SK-N-SH treated with all-trans-retinoic acid at 6 μM for 48 hours (cell line): ENCODE data around the gene BCORL1.

Experiments
- ATAC-seq: fragments of 200-7000 bp; cut with Tn5 transposase; 3 replicates; pipeline ENCODE4 v1.9.1; 2020; ENCODE audit warnings: mild to moderate bottlenecking, moderate library complexity
- ARNTL ChIP-seq: fragments of 450-650 bp; formaldehyde crosslinking; IDR thresholded peaks from 2 replicates; pipeline ENCODE4 v1.5.0; 2020; ENCODE audit warnings: low read depth, mild to moderate bottlenecking, moderate library complexity, borderline replicate concordance
- BACH2 ChIP-seq: fragments of 250-450 bp; sonication (Bioruptor Pico); IDR thresholded peaks from 2 replicates; pipeline ENCODE4 v1.9.0; 2021; ENCODE audit warnings: mild to moderate bottlenecking, borderline replicate concordance
- CSDC2 ChIP-seq: fragments of 250-450 bp; sonication (Bioruptor Pico); IDR thresholded peaks from 2 replicates; pipeline ENCODE4 v1.5.0; 2020; ENCODE audit warnings: mild to moderate bottlenecking, moderate library complexity
- ESRRG ChIP-seq: fragments of 250-450 bp; sonication (Bioruptor Pico); IDR thresholded peaks from 2 replicates; pipeline ENCODE4 v1.6.1; 2021; ENCODE audit warnings: mild to moderate bottlenecking
- GLIS3 ChIP-seq: fragments of 250-450 bp; sonication (Bioruptor Pico); IDR thresholded peaks from 2 replicates; pipeline ENCODE4 v1.5.0; 2020; ENCODE audit warnings: mild to moderate bottlenecking, moderate library complexity
- ISL1 ChIP-seq: fragments of 250-450 bp; sonication (Bioruptor Pico); IDR thresholded peaks from 2 replicates; pipeline ENCODE4 v2.1.2; 2022; ENCODE audit warnings: mild to moderate bottlenecking, moderate library complexity
- OSR1 ChIP-seq: fragments of 250-450 bp; sonication (Bioruptor Pico); IDR thresholded peaks from 2 replicates; pipeline ENCODE4 v1.8.0; 2022; ENCODE audit warnings: moderate library complexity, mild to moderate bottlenecking, inconsistent platforms
- PPARA ChIP-seq: fragments of 250-450 bp; sonication (Bioruptor Pico); IDR thresholded peaks from 2 replicates; pipeline ENCODE4 v1.5.0; 2020; ENCODE audit warnings: mild to moderate bottlenecking, borderline replicate concordance
- RARB ChIP-seq: fragments of 250-450 bp; sonication (Bioruptor Pico); IDR thresholded peaks from 2 replicates; pipeline ENCODE4 v1.8.0; 2021; ENCODE audit warnings: mild to moderate bottlenecking, moderate library complexity
- SNAI2 ChIP-seq: fragments of 250-450 bp; sonication (Bioruptor Pico); IDR thresholded peaks from 2 replicates; pipeline ENCODE4 v1.5.0; 2020; ENCODE audit warnings: mild to moderate bottlenecking, moderate library complexity
- ZC3H10 ChIP-seq: fragments of 250-450 bp; sonication (Bioruptor Pico); IDR thresholded peaks from 2 replicates; pipeline ENCODE4 v1.5.1; 2021; ENCODE audit warnings: mild to moderate bottlenecking, moderate library complexity
- ZFP30 ChIP-seq: fragments of 450-650 bp; formaldehyde crosslinking; IDR thresholded peaks from 2 replicates; pipeline ENCODE4 v1.5.0; 2022; ENCODE audit warnings: mild to moderate bottlenecking, moderate library complexity
- ZNF565 ChIP-seq: fragments of 450-650 bp; formaldehyde crosslinking; conservative IDR thresholded peaks from 2 replicates; pipeline ENCODE4 v1.5.0; 2020; ENCODE audit warnings: low read depth, mild to moderate bottlenecking, moderate library complexity
- ZNF70 ChIP-seq: fragments of 450-650 bp; formaldehyde crosslinking; IDR thresholded peaks from 2 replicates; pipeline ENCODE4 v1.5.0; 2020; ENCODE audit warnings: mild to moderate bottlenecking, moderate library complexity
- ZNF8 ChIP-seq: fragments of 450-650 bp; formaldehyde crosslinking; IDR thresholded peaks from 2 replicates; pipeline ENCODE4 v1.5.0; 2020; ENCODE audit warnings: mild to moderate bottlenecking, moderate library complexity
- TF ChIP-seq, protein P1 (sequence below): fragments of 250-450 bp; sonication (Bioruptor Pico); IDR thresholded peaks from 2 replicates; pipeline ENCODE4 v1.8.0; 2020; ENCODE audit warnings: mild to moderate bottlenecking, moderate library complexity, borderline replicate concordance
- TF ChIP-seq, protein P2 (sequence below): fragments of 250-450 bp; sonication (Bioruptor Pico); IDR thresholded peaks from 2 replicates; pipeline ENCODE4 v1.5.0; 2020; ENCODE audit warnings: mild to moderate bottlenecking, moderate library complexity
- TF ChIP-seq, protein P3 (sequence below): fragments of 250-450 bp; sonication (Bioruptor Pico); IDR thresholded peaks from 2 replicates; pipeline ENCODE4 v1.5.1; 2020; ENCODE audit warnings: low read depth, mild to moderate bottlenecking, moderate library complexity
- TF ChIP-seq, protein P4 (sequence below): fragments of 250-450 bp; sonication (Bioruptor Pico); IDR thresholded peaks from 2 replicates; pipeline ENCODE4 v1.5.1; 2021; ENCODE audit warnings: mild to moderate bottlenecking, moderate library complexity
- TF ChIP-seq, protein P5 (sequence below): fragments of 250-450 bp; sonication (Bioruptor Pico); IDR thresholded peaks from 2 replicates; pipeline ENCODE4 v1.8.0; 2021; ENCODE audit warnings: low read depth, mild to moderate bottlenecking, moderate library complexity, borderline replicate concordance

BCORL1 gene

DNA sequence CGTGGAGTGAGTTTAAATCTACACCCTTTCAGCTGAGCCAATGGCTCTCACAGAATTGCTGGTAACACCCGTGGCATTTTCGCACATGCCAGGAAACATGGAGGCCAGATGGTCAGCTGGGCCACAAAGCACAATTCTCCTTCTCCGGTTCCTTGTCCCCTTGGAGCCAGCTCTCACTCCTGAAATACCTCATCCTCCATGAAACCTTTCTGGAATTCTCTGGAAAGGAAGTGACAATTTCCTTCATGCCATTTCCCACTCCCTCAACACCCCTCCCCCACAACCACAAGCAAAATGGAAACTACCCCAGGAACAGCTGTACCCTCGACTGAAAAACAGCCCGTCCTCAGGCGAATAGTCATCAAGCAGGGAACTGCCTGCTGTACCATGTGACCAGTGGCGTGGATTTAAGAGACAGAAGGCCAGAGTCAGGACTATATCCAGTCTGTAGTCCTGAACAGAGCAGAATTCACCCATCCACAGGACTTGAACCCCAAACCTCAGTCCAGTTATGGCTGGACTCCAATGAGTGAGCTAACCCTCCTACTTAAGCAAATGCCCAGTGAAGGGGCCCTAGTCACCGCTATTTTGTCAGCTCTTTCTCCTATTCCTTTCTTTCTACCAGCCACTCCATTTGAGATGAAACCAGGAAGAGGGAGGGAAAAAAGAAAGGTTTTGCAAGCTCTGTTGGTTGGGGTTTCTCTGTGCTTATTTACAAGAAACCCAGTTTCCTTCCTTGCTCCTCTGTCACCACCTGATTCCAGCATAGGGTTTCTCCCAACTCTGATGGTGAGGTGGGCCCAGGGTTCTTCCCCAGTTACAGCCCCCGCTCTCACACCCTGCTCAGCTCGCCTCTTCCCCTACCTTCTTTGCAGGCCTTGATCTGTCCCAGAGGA is 103.4 kb downstream of the BCORL1 start:
- TF ChIP-seq ZNF70 (CRISPR knock-in tag) (no peak), RARB (CRISPR knock-in tag) (no peak), ISL1 (CRISPR knock-in tag) (no peak), ZC3H10 (CRISPR knock-in tag) (no peak), CSDC2 (no peak), ESRRG (CRISPR knock-in tag) (no peak), SNAI2 (CRISPR knock-in tag) (no peak), ARNTL (CRISPR knock-in tag) (no peak), ZNF565 (CRISPR knock-in tag) (no peak), ZFP30 (CRISPR knock-in tag) (no peak), BACH2 (CRISPR knock-in tag) (no peak), PPARA (CRISPR knock-in tag) (no peak), OSR1 (no peak), GLIS3 (CRISPR knock-in tag) (no peak)
- TF ChIP-seq, protein P1, sequence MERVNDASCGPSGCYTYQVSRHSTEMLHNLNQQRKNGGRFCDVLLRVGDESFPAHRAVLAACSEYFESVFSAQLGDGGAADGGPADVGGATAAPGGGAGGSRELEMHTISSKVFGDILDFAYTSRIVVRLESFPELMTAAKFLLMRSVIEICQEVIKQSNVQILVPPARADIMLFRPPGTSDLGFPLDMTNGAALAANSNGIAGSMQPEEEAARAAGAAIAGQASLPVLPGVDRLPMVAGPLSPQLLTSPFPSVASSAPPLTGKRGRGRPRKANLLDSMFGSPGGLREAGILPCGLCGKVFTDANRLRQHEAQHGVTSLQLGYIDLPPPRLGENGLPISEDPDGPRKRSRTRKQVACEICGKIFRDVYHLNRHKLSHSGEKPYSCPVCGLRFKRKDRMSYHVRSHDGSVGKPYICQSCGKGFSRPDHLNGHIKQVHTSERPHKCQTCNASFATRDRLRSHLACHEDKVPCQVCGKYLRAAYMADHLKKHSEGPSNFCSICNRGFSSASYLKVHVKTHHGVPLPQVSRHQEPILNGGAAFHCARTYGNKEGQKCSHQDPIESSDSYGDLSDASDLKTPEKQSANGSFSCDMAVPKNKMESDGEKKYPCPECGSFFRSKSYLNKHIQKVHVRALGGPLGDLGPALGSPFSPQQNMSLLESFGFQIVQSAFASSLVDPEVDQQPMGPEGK (CRISPR knock-in tag): no peak
- TF ChIP-seq, protein P2, sequence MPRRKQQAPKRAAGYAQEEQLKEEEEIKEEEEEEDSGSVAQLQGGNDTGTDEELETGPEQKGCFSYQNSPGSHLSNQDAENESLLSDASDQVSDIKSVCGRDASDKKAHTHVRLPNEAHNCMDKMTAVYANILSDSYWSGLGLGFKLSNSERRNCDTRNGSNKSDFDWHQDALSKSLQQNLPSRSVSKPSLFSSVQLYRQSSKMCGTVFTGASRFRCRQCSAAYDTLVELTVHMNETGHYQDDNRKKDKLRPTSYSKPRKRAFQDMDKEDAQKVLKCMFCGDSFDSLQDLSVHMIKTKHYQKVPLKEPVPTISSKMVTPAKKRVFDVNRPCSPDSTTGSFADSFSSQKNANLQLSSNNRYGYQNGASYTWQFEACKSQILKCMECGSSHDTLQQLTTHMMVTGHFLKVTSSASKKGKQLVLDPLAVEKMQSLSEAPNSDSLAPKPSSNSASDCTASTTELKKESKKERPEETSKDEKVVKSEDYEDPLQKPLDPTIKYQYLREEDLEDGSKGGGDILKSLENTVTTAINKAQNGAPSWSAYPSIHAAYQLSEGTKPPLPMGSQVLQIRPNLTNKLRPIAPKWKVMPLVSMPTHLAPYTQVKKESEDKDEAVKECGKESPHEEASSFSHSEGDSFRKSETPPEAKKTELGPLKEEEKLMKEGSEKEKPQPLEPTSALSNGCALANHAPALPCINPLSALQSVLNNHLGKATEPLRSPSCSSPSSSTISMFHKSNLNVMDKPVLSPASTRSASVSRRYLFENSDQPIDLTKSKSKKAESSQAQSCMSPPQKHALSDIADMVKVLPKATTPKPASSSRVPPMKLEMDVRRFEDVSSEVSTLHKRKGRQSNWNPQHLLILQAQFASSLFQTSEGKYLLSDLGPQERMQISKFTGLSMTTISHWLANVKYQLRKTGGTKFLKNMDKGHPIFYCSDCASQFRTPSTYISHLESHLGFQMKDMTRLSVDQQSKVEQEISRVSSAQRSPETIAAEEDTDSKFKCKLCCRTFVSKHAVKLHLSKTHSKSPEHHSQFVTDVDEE: no peak
- TF ChIP-seq, protein P3, sequence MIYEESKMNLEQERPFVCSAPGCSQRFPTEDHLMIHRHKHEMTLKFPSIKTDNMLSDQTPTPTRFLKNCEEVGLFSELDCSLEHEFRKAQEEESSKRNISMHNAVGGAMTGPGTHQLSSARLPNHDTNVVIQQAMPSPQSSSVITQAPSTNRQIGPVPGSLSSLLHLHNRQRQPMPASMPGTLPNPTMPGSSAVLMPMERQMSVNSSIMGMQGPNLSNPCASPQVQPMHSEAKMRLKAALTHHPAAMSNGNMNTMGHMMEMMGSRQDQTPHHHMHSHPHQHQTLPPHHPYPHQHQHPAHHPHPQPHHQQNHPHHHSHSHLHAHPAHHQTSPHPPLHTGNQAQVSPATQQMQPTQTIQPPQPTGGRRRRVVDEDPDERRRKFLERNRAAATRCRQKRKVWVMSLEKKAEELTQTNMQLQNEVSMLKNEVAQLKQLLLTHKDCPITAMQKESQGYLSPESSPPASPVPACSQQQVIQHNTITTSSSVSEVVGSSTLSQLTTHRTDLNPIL (CRISPR knock-in tag): no peak
- TF ChIP-seq, all 23 proteins: peak for 0
- no peak for ATAC-seq

DNA sequence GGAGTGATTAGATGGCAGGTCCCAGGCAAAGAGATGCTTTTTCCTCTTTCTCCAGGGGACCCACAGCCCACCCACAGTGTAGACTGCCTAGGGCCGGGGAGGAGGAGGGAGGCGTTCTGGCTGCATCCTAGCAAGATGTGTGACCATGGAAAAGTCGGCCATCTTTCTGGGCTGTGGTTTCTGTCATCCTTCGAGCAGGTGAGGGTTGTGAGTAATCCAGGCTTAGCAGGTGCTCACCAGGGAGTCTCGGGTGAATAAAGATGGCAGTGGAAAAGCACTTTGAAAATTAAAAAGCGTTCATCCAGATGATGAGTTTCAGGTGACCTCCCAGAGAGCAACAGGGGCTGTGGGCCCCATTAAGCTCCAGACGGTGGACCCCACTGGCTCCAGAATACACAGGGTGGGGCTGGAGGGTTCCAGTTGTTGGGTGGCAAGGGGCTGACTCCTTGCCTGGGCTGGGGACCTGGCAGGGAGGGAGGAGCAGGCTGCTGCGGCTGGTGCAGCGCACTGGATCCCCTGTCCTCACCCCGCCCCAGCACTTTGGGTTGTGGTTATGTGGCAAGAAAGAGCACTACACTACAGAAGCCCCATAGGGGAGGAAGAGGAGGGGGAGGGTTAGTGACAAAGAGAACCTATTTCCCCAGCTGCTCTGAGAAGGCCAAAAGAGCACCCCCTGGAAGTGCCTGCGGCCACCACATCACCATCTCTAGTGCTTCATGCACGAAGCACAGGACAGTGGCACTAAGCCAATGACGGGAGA is 104.2 kb downstream of the BCORL1 start:
- no peak for ATAC-seq
- TF ChIP-seq SNAI2 (CRISPR knock-in tag) (no peak), GLIS3 (CRISPR knock-in tag) (no peak), ZNF70 (CRISPR knock-in tag) (no peak), ARNTL (CRISPR knock-in tag) (no peak), ZNF8 (CRISPR knock-in tag) (no peak), RARB (CRISPR knock-in tag) (no peak), ESRRG (CRISPR knock-in tag) (no peak), ZNF565 (CRISPR knock-in tag) (no peak), ZC3H10 (CRISPR knock-in tag) (no peak), PPARA (CRISPR knock-in tag) (no peak)
- TF ChIP-seq, protein P4, sequence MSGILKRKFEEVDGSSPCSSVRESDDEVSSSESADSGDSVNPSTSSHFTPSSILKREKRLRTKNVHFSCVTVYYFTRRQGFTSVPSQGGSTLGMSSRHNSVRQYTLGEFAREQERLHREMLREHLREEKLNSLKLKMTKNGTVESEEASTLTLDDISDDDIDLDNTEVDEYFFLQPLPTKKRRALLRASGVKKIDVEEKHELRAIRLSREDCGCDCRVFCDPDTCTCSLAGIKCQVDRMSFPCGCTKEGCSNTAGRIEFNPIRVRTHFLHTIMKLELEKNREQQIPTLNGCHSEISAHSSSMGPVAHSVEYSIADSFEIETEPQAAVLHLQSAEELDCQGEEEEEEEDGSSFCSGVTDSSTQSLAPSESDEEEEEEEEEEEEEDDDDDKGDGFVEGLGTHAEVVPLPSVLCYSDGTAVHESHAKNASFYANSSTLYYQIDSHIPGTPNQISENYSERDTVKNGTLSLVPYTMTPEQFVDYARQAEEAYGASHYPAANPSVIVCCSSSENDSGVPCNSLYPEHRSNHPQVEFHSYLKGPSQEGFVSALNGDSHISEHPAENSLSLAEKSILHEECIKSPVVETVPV (CRISPR knock-in tag): no peak
- TF ChIP-seq, protein P3 (CRISPR knock-in tag): no peak
- TF ChIP-seq, protein P5, sequence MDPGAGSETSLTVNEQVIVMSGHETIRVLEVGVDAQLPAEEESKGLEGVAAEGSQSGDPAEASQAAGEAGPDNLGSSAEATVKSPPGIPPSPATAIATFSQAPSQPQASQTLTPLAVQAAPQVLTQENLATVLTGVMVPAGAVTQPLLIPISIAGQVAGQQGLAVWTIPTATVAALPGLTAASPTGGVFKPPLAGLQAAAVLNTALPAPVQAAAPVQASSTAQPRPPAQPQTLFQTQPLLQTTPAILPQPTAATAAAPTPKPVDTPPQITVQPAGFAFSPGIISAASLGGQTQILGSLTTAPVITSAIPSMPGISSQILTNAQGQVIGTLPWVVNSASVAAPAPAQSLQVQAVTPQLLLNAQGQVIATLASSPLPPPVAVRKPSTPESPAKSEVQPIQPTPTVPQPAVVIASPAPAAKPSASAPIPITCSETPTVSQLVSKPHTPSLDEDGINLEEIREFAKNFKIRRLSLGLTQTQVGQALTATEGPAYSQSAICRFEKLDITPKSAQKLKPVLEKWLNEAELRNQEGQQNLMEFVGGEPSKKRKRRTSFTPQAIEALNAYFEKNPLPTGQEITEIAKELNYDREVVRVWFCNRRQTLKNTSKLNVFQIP (CRISPR knock-in tag): no peak
